ENCODE measurements around the gene FANCI. TPM values are rescaled to one million over a fixed set of nuclear protein-coding genes. Genes with fewer than 3 reads are reported as not detected.
A peak's percentile ranks its signal among the peaks of the same experiment; 100 is the strongest.

The FANCI gene
- total and polyA plus RNA-seq, 2 of the 13 experiments (the other 11 are each of a cell fraction or from before 2014, with no cell fraction given), result 15.7 to 68.8 TPM

GRCh38 chr15:89243691-89244573, at the start of gene FANCI (continued):
- TF ChIP-seq ATAD3A (CRISPR knock-in tag; IDR thresholded peaks at IDR 0.05) (no peak), FOSL1 (CRISPR knock-in tag; IDR thresholded peaks at IDR 0.05; ENCODE audit: borderline replicate concordance) (no peak), NCOA5 (CRISPR knock-in tag; IDR thresholded peaks at IDR 0.05) (no peak), USF2 (IDR thresholded peaks at IDR 0.05; ENCODE audit: low read depth, low read length) (no peak), USF2 (CRISPR knock-in tag; IDR thresholded peaks at IDR 0.05; ENCODE audit: borderline replicate concordance) (no peak), HNRNPH1 (optimal IDR thresholded peaks at IDR 0.05; ENCODE audit: low read depth, low read length) (no peak), DZIP1 (CRISPR knock-in tag; IDR thresholded peaks at IDR 0.05) (0 out of 2 replicates have a peak, but pooled peaks have one; percentile 34), RNF219 (CRISPR knock-in tag; IDR thresholded peaks at IDR 0.05) (no peak), ZNF225 (CRISPR knock-in tag; IDR thresholded peaks at IDR 0.05) (peak; percentile 37; the same call in 1 of the 2 replicates), ZNF333 (CRISPR knock-in tag; IDR thresholded peaks at IDR 0.05; ENCODE audit: borderline replicate concordance) (no peak), HOXA7 (CRISPR knock-in tag; IDR thresholded peaks at IDR 0.05) (no peak), JUND (CRISPR knock-in tag; IDR thresholded peaks at IDR 0.05) (no peak), ZC3H4 (CRISPR knock-in tag; IDR thresholded peaks at IDR 0.05; ENCODE audit: borderline replicate concordance) (no peak), FOXP1 (IDR thresholded peaks at IDR 0.05) (no peak), FOXP1 (CRISPR knock-in tag; IDR thresholded peaks at IDR 0.05) (no peak), GTF3A (CRISPR knock-in tag; conservative IDR thresholded peaks at IDR 0.05) (no peak)

Data from HepG2 (cell line).